Activated CD8-positive, alpha-beta memory T cell treated with anti-CD3 and anti-CD28 coated beads, Interleukin-2, amount 50 U/mL, for 1 hour (primary cell): ENCODE data around the gene PSPN.
"Not testable (repeated sequence)": the region's sequence is repeated elsewhere in the genome, so short reads cannot be mapped to it uniquely, and the experiment has no call there.

Experiments used
- DNase-seq: peaks from one replicate; pipeline ENCODE4 v3.0.0-alpha.2; 2020; ENCODE audit errors: extremely low read depth

The PSPN gene

GRCh38 chr19:6373096-6373812 lies 2.5 kb downstream of the PSPN start:
- peak; percentile 94 for DNase-seq

- DNase-seq: peak; percentile 98
Observed at GRCh38 chr19:6372594-6373095, 3.1 kb downstream of the PSPN start, which contains the start of gene ALKBH7. ALKBH7 (plus strand) TSS chr19:6372794; CDS start chr19:6372821, 27 bp downstream.

GRCh38 chr19:6364353-6364752 lies 11.4 kb downstream of the PSPN start:
- DNase-seq: no peak

- no peak for DNase-seq
Observed at GRCh38 chr19:6362351-6362801, 13.4 kb downstream of the PSPN start.

GRCh38 chr19:6362027-6362350 lies 13.7 kb downstream of the PSPN start:
- no peak for DNase-seq

- DNase-seq: not testable (repeated sequence)
Observed at GRCh38 chr19:6360857-6361216, 14.9 kb downstream of the PSPN start.

- DNase-seq: not testable (repeated sequence)
Observed at GRCh38 chr19:6360445-6360844, 15.3 kb downstream of the PSPN start.

GRCh38 chr19:6359568-6360341 lies 16.0 kb downstream of the PSPN start:
- DNase-seq: no peak

- no peak for DNase-seq
Observed at GRCh38 chr19:6358003-6358402, 17.7 kb downstream of the PSPN start.

- no peak for DNase-seq
Observed at GRCh38 chr19:6357174-6357573, 18.6 kb downstream of the PSPN start.

GRCh38 chr19:6355321-6356040 lies 20.3 kb downstream of the PSPN start:
- DNase-seq: not testable (repeated sequence)

- no peak for DNase-seq
Observed at GRCh38 chr19:6354098-6354674, 21.5 kb downstream of the PSPN start.

GRCh38 chr19:6352381-6353165 lies 23.2 kb downstream of the PSPN start:
- no peak for DNase-seq

- DNase-seq: no peak
Observed at GRCh38 chr19:6350688-6351087, 25.0 kb downstream of the PSPN start.

- not testable (repeated sequence) for DNase-seq
Observed at GRCh38 chr19:6349271-6349670, 26.5 kb downstream of the PSPN start.

GRCh38 chr19:6343462-6343861 lies 32.3 kb downstream of the PSPN start:
- no peak for DNase-seq

GRCh38 chr19:6340493-6341201 lies 35.1 kb downstream of the PSPN start:
- DNase-seq: no peak

GRCh38 chr19:6334490-6335285 lies 41.0 kb downstream of the PSPN start:
- DNase-seq: no peak

- no peak for DNase-seq
Observed at GRCh38 chr19:6333439-6333838, 42.3 kb downstream of the PSPN start, which contains the start of gene ACER1. ACER1 (minus strand) TSS chr19:6333612; CDS start chr19:6333551, 61 bp downstream.

GRCh38 chr19:6326815-6327214 lies 48.9 kb downstream of the PSPN start:
- DNase-seq: no peak
